ENCODE data around the gene LSM14A. TPM values are rescaled to one million over a fixed set of nuclear protein-coding genes. Genes with fewer than 3 reads are reported as not detected.

The LSM14A gene
- total RNA-seq, 2 experiments from 2014 or later: 182 to 189 TPM

DNA sequence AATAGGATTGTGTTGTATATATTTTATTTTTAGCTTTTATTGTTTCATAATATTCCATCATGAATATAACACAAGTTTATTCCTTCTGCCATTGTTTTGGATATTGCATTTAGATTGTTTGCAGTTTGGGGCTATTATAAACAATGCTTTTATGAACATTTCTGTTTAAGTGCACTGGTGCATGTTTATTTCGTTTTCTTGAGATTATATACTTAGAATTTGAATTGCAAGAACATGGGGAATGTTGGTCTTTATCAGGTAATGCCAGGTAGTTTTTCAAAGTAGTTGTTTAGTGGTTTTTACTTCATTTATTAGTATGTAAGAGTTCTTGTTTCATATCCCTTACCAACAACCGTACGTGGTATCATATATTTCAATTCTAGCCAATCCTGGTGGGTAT, 4.3 kb downstream of the LSM14A start:
- no peak for DNase-seq (ENCODE audit: low spot score)
- Histone ChIP-seq H3K4me2 (ENCODE audit: low read length) (peak overlapping the region; percentile 75), H4K20me1 (ENCODE audit: insufficient read depth, low read length) (peaks cover 63% of the 10 kb centered on the region), H3K27ac (ENCODE audit: low read depth, low read length, poor library complexity, severe bottlenecking) (no peak overlapping the region), H2AFZ (ENCODE audit: low read length) (no peak overlapping the region), H3K9me2 (ENCODE audit: insufficient read depth, low read length) (no peaks in the 10 kb centered on the region), H3K4me3 (ENCODE audit: low read depth, low read length, poor library complexity, severe bottlenecking) (peak overlapping the region; percentile 88), H3K9me3 (ENCODE audit: low read length) (no peaks in the 10 kb centered on the region), H3K4me1 (ENCODE audit: insufficient read depth, low read length, poor library complexity, severe bottlenecking) (peaks cover 51% of the 10 kb centered on the region), H3K79me2 (ENCODE audit: insufficient read depth, low read depth, low read length) (peaks cover 94% of the 10 kb centered on the region), H3K36me3 (ENCODE audit: insufficient read depth, low read length) (peaks cover 81% of the 10 kb centered on the region)
- ChIA-PET CTCF (ENCODE audit: unreplicated experiment) (no interaction called here), POLR2A (interaction anchor here (0.7 to 1.5 kb wide), 3 partner anchors 8 to 139 kb away, joined by 3 to 5 read pairs (median 4); no protein-coding TSS in a partner anchor)
- TF ChIP-seq, protein P1, sequence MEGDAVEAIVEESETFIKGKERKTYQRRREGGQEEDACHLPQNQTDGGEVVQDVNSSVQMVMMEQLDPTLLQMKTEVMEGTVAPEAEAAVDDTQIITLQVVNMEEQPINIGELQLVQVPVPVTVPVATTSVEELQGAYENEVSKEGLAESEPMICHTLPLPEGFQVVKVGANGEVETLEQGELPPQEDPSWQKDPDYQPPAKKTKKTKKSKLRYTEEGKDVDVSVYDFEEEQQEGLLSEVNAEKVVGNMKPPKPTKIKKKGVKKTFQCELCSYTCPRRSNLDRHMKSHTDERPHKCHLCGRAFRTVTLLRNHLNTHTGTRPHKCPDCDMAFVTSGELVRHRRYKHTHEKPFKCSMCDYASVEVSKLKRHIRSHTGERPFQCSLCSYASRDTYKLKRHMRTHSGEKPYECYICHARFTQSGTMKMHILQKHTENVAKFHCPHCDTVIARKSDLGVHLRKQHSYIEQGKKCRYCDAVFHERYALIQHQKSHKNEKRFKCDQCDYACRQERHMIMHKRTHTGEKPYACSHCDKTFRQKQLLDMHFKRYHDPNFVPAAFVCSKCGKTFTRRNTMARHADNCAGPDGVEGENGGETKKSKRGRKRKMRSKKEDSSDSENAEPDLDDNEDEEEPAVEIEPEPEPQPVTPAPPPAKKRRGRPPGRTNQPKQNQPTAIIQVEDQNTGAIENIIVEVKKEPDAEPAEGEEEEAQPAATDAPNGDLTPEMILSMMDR (conservative IDR thresholded peaks at IDR 0.05; ENCODE audit: low read length): no peak
- TF ChIP-seq EZH2phosphoT487 (IDR thresholded peaks at IDR 0.05; ENCODE audit: borderline replicate concordance, low read depth, low read length): no peak
- BruUV-seq (replicated peaks): no TSS peak
- intact Hi-C loops (cut with micrococcal nuclease; ENCODE audit: unreplicated experiment): no loop called here

DNA sequence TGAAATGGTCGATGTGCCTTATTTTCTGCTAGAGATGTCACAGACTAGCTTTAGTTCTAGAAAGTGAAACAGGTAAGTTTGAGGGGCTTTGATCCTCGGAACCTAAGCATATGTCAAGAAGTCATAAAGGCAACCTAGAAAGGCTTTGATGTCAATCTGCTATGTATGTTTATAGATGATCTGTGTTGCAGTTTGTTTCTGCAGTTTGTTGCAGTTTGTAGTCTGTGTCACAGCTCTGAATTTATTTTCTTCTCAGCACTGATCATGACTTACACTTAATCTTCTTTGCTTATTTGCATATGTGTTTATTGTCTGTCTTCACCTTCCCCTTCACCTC, 5.9 kb downstream of the LSM14A start:
- DNase-seq (ENCODE audit: low spot score): no peak
- peaks cover 49% of the 10 kb centered on the region for H3K4me1 ChIP-seq (ENCODE audit: insufficient read depth, low read length, poor library complexity, severe bottlenecking)
- H3K9me2 ChIP-seq (ENCODE audit: insufficient read depth, low read length): no peaks in the 10 kb centered on the region
- H3K9me3 ChIP-seq (ENCODE audit: low read length): no peaks in the 10 kb centered on the region
- TF ChIP-seq, protein P1 (conservative IDR thresholded peaks at IDR 0.05; ENCODE audit: low read length): no peak
- no peak for TF ChIP-seq EZH2phosphoT487 (IDR thresholded peaks at IDR 0.05; ENCODE audit: borderline replicate concordance, low read depth, low read length)
- peaks cover 92% of the 10 kb centered on the region for H3K36me3 ChIP-seq (ENCODE audit: insufficient read depth, low read length)
- intact Hi-C loops (cut with micrococcal nuclease; ENCODE audit: unreplicated experiment): no loop called here
- H3K4me2 ChIP-seq (ENCODE audit: low read length): peak overlapping the region; percentile 75
- peak overlapping the region; percentile 88 for H3K4me3 ChIP-seq (ENCODE audit: low read depth, low read length, poor library complexity, severe bottlenecking)
- peak overlapping the region; percentile 28 for H3K27ac ChIP-seq (ENCODE audit: low read depth, low read length, poor library complexity, severe bottlenecking)
- POLR2A ChIA-PET: interaction anchor here (0.6 to 2.4 kb wide), 5 partner anchors 10 to 27 kb away, joined by 3 to 11 read pairs (median 4); no protein-coding TSS in a partner anchor
- CTCF ChIA-PET (ENCODE audit: unreplicated experiment): no interaction called here
- H2AFZ ChIP-seq (ENCODE audit: low read length): no peak overlapping the region
- no TSS peak for BruUV-seq (replicated peaks)
- peaks cover 74% of the 10 kb centered on the region for H4K20me1 ChIP-seq (ENCODE audit: insufficient read depth, low read length)
- H3K79me2 ChIP-seq (ENCODE audit: insufficient read depth, low read depth, low read length): peaks cover 100% of the 10 kb centered on the region

DNA sequence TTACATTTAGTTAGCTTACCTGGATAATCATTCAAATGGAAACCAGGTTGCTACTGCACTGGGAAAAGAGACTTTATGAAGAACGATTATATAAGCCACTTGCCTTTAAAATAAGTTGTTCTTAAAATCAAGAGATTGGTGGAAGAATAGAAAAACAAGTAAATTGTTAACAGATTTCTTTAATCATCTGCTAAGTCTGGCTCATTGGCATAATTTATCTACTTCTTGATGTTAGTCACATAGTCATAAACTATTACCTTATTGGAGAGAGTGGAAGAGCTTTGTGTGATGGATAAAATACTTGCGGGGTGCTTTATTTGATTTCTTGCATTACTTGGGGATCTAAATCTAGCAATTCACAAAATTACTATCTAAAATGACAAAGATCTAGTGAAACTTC, 6.8 kb downstream of the LSM14A start:
- Histone ChIP-seq H3K27ac (ENCODE audit: low read depth, low read length, poor library complexity, severe bottlenecking) (peak overlapping the region; percentile 4), H3K9me3 (ENCODE audit: low read length) (no peaks in the 10 kb centered on the region), H3K9me2 (ENCODE audit: insufficient read depth, low read length) (no peaks in the 10 kb centered on the region), H3K79me2 (ENCODE audit: insufficient read depth, low read depth, low read length) (peaks cover 100% of the 10 kb centered on the region), H3K36me3 (ENCODE audit: insufficient read depth, low read length) (peaks cover 92% of the 10 kb centered on the region), H3K4me2 (ENCODE audit: low read length) (peak overlapping the region; percentile 75), H3K4me1 (ENCODE audit: insufficient read depth, low read length, poor library complexity, severe bottlenecking) (peaks cover 56% of the 10 kb centered on the region), H4K20me1 (ENCODE audit: insufficient read depth, low read length) (peaks cover 78% of the 10 kb centered on the region), H2AFZ (ENCODE audit: low read length) (no peak overlapping the region), H3K4me3 (ENCODE audit: low read depth, low read length, poor library complexity, severe bottlenecking) (no peak overlapping the region)
- intact Hi-C loops (cut with micrococcal nuclease; ENCODE audit: unreplicated experiment): no loop called here
- CTCF ChIA-PET (ENCODE audit: unreplicated experiment): no interaction called here
- POLR2A ChIA-PET: interaction anchor here (0.8 to 2.4 kb wide), 5 partner anchors 9 to 17 kb away, joined by 3 to 11 read pairs (median 4); no protein-coding TSS in a partner anchor
- BruUV-seq (replicated peaks): no TSS peak
- DNase-seq (ENCODE audit: low spot score): no peak
- TF ChIP-seq EZH2phosphoT487 (IDR thresholded peaks at IDR 0.05; ENCODE audit: borderline replicate concordance, low read depth, low read length): no peak
- TF ChIP-seq, protein P1 (conservative IDR thresholded peaks at IDR 0.05; ENCODE audit: low read length): no peak

Measured in OCI-LY7 (cell line).